Colonic mucosa (tissue), 4 donors: ENCODE data around the gene CFAP97D2. TPM values are rescaled to one million over a fixed set of nuclear protein-coding genes. Genes with fewer than 3 reads are reported as not detected.

Source experiments
- DNase-seq: peaks from one replicate; pipeline ENCODE4 v3.0.0-alpha.2; 2020
- H3K27ac ChIP-seq: fragments of 200-600 bp; one replicate; pipeline ENCODE4 v1.8.0; 2021
- H3K27me3 ChIP-seq: fragments of 200-600 bp; one replicate; pipeline ENCODE4 v1.8.0; 2021
- H3K36me3 ChIP-seq: fragments of 200-600 bp; one replicate; pipeline ENCODE4 v1.8.0; 2021
- H3K4me1 ChIP-seq: fragments of 200-600 bp; one replicate; pipeline ENCODE4 v1.8.0; 2021; ENCODE audit warnings: mild to moderate bottlenecking
- H3K4me3 ChIP-seq: fragments of 200-600 bp; one replicate; pipeline ENCODE4 v1.8.0; 2021
- H3K9ac ChIP-seq, 2 donors: one replicate each; pipeline ENCODE4 v1.7.0; 2013; ENCODE audit warnings: control low read depth in 2 of 2, low read depth in 2 of 2, low read length in 2 of 2
- H3K9me3 ChIP-seq: fragments of 200-600 bp; one replicate; pipeline ENCODE4 v1.8.0; 2021
- intact Hi-C: fragments of 100-400 bp; cut with DNase I; formaldehyde crosslinking; loops from one replicate; pipeline ENCODE4 v1.14.1; 2022
- microRNA-seq: library from miRNA; unstranded; fragments of <30 nt; microRNA quantifications from one replicate; pipeline ENCODE4, GENCODE V29; 2019
- total RNA-seq, 2 donors: library from RNA; stranded (reverse); fragmentation: NEBNext Ultra II Directional in 1 of 2; extraction: Animal tissue kit (Norgen Biotek cat#: 25700) in 1 of 2; gene quantifications; one replicate each; pipeline ENCODE4 v1.2.1, GENCODE V29; 2021
- TF ChIP-seq, protein P1 (sequence below): fragments of 200-600 bp; IDR thresholded peaks from one replicate; pipeline ENCODE4 v1.8.0; 2022; ENCODE audit warnings: antibody characterized with exemption, mild to moderate bottlenecking
- donor health status: healthy.
- donor health status: DM: no; HTN: no; CAD: no.
- donor health status: DM: no; HTN: no; CAD: no.

The CFAP97D2 gene
- total RNA-seq, 2 donors from 2014 or later = not detected

- intact Hi-C loops = no loop called here
- TF ChIP-seq, protein P1, sequence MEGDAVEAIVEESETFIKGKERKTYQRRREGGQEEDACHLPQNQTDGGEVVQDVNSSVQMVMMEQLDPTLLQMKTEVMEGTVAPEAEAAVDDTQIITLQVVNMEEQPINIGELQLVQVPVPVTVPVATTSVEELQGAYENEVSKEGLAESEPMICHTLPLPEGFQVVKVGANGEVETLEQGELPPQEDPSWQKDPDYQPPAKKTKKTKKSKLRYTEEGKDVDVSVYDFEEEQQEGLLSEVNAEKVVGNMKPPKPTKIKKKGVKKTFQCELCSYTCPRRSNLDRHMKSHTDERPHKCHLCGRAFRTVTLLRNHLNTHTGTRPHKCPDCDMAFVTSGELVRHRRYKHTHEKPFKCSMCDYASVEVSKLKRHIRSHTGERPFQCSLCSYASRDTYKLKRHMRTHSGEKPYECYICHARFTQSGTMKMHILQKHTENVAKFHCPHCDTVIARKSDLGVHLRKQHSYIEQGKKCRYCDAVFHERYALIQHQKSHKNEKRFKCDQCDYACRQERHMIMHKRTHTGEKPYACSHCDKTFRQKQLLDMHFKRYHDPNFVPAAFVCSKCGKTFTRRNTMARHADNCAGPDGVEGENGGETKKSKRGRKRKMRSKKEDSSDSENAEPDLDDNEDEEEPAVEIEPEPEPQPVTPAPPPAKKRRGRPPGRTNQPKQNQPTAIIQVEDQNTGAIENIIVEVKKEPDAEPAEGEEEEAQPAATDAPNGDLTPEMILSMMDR = no peak
- Histone ChIP-seq H3K36me3 (peaks cover 19% of the 10 kb centered on the region), H3K9ac (no peak overlapping the region), H3K27me3 (no peaks in the 10 kb centered on the region), H3K9me3 (no peaks in the 10 kb centered on the region), H3K4me1 (no peaks in the 10 kb centered on the region), H3K4me3 (no peak overlapping the region), H3K27ac (no peak overlapping the region)
- no peak for DNase-seq
Measured at GRCh38 chr13:114264886-114265611, 86.0 kb downstream of the CFAP97D2 start.

DNA sequence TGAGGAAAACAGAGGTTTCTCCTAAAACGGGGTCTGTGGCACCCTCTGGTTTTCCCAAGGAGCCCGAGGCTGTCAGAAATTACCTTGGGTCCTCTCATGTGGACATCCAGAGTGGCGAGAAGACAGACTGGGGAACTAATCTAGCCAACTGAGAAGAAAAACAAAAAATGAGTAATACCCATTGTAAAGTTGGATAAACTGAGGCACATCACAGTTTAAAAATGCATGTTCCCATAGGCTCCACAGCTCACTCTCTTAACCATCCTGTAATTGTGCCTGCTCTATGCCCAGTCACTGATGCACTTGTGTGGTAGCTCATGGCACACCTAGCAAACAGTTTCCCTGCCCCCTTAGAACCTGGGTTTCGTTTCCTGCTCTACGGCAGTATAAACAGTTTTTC lies 87.2 kb downstream of the CFAP97D2 start:
- intact Hi-C loops = no loop called here
- H3K4me3 ChIP-seq = no peak overlapping the region
- no peaks in the 10 kb centered on the region for H3K9me3 ChIP-seq
- H3K9ac ChIP-seq = no peak overlapping the region
- H3K27me3 ChIP-seq = no peaks in the 10 kb centered on the region
- TF ChIP-seq, protein P1 = no peak
- H3K27ac ChIP-seq = no peak overlapping the region
- H3K4me1 ChIP-seq = no peaks in the 10 kb centered on the region
- no peak for DNase-seq
- H3K36me3 ChIP-seq = peaks cover 19% of the 10 kb centered on the region

DNA sequence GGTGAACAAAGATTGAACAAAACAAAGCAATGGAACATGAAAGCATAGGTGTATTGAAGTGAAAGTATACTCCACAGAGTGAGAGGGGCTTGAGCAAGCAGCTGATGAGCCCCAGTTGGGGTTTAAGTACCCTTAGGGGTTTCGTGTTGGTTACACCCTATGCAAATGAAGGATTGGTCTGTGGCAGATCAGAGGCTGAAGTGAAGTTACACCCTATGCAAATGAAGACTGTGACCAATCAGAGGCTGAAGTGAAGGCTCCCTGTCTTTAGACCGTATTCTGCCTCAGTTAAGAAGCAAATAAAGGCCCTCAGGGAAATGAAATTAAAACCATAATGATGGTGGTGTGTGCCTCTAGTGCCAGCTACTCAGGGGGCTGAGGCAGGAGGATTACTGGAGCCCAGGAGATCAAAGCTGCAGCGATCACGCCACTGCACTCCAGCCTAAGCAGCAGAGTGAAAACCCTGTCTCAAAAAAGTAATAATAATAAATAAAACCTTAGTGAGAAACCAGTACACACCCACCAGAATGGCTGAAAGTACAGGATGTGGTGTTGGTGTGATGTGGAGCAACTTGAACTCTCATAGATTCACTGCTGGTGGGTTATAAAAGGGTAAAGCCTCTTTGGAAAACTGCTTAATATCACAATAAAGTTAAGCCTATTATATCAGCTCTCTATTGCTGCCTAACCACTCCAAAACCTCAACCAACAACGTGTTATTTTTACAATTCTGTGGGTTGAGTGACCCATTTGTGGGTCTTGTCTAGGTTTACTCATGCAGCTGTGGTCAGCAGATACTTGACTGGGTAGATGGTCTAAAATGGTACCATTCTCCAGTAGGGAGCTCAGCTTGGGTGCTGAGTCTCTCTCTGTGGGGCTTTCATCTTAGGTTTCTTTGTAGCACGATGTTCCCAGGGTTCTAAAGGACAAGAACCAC lies 89.6 kb downstream of the CFAP97D2 start:
- H3K4me3 ChIP-seq = no peak overlapping the region
- H3K27ac ChIP-seq = no peak overlapping the region
- intact Hi-C loops = no loop called here
- no peaks in the 10 kb centered on the region for H3K4me1 ChIP-seq
- H3K36me3 ChIP-seq = peaks cover 27% of the 10 kb centered on the region
- no peaks in the 10 kb centered on the region for H3K27me3 ChIP-seq
- no peak for DNase-seq
- no peaks in the 10 kb centered on the region for H3K9me3 ChIP-seq
- no peak overlapping the region for H3K9ac ChIP-seq
- TF ChIP-seq, protein P1 = no peak

DNA sequence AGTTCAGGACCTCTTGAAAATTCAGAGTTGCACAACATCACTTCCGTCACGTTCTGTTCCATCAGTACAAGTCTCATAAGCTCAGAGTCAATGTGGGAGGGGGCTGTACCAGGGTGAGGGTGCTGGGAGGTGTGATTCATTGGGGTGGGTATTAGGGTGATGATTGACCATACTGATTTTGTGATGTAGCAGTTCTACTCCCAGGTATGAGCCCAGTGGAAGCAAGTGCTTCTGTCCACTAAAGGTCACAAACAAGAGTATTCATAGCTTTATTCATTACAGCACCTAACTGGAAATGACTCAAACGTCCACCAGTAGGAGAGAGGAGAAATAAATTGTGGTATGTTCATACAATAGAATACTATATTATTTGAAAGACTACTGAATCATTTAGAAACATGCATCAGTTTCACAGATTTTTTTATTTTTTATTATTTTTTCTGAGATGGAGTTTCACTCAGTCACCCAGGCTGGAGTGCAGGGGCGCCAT lies 90.3 kb downstream of the CFAP97D2 start:
- peaks cover 27% of the 10 kb centered on the region for H3K36me3 ChIP-seq
- H3K9ac ChIP-seq = no peak overlapping the region
- TF ChIP-seq, protein P1 = no peak

More for the DNA sequence above, 90.3 kb downstream of the CFAP97D2 start:
- no peak for DNase-seq
- intact Hi-C loops = no loop called here
- Histone ChIP-seq H3K4me1 (no peaks in the 10 kb centered on the region), H3K4me3 (no peak overlapping the region), H3K27me3 (no peaks in the 10 kb centered on the region), H3K27ac (no peak overlapping the region), H3K9me3 (no peaks in the 10 kb centered on the region)

Small RNA genes within 50 kb of the gene (microRNA-seq; reads per million reads assigned to microRNA genes)
- gene MIR548AR = not detected

Other genes with a start within 250 kb of the CFAP97D2 start
- under 1 TPM; 0.24 to 0.44 TPM for gene C13orf46, start 205.2 kb upstream of the CFAP97D2 start, total RNA-seq
- gene RASA3, start 46.6 kb upstream of the CFAP97D2 start, total RNA-seq = 1 to 10 TPM; 4.4 to 7.2 TPM
- 10 to 100 TPM; 35.7 to 47.9 TPM for gene CDC16, start 55.6 kb downstream of the CFAP97D2 start, total RNA-seq
- 10 to 100 TPM; 22.1 to 29.7 TPM for gene UPF3A, start 102.3 kb downstream of the CFAP97D2 start, total RNA-seq
- 10 to 100 TPM; 13.1 to 19.2 TPM for gene CHAMP1, start 135.2 kb downstream of the CFAP97D2 start, total RNA-seq